ENCODE measurements around the gene IQCM.
A peak's percentile ranks its signal among the peaks of the same experiment; 100 is the strongest.

IQCM gene

GRCh38 chr4:149306537-149306936 is 509.1 kb downstream of the IQCM start:
- peaks cover 9% of the 10 kb centered on the region for H3K9me3 Mint-ChIP-seq
- no peak overlapping the region for H3K27ac Mint-ChIP-seq
- no peak overlapping the region for H3K4me3 Mint-ChIP-seq
- peak; percentile 61 for ATAC-seq
- no peaks in the 10 kb centered on the region for H3K4me1 Mint-ChIP-seq
- no peaks in the 10 kb centered on the region for H3K36me3 Mint-ChIP-seq
- no peak for DNase-seq (ENCODE audit: low spot score in 2 of 2)

Data from stimulated activated effector memory CD8-positive, alpha-beta T cell treated with anti-CD3 and anti-CD28 coated beads, Interleukin-12 subunit alpha, Interleukin-12 subunit beta, amount 100 ng/mL, for 72 hours (primary cell).